ENCODE data around the gene PTGES3L. TPM values are rescaled to one million over a fixed set of nuclear protein-coding genes. Genes with fewer than 3 reads are reported as not detected.

Gene PTGES3L
- total and polyA plus RNA-seq, 2 of the 13 experiments (the other 11 are each of a cell fraction or from before 2014, with no cell fraction given): 1.2 to 2.9 TPM

GRCh38 chr17:42975265-42975664 is 4.6 kb downstream of the PTGES3L start (continued):
- no peak for TF ChIP-seq ZHX2 (IDR thresholded peaks at IDR 0.05; ENCODE audit: low read depth)
- no peak for TF ChIP-seq ZHX2 (CRISPR knock-in tag; IDR thresholded peaks at IDR 0.05; ENCODE audit: borderline replicate concordance)
- no peak for TF ChIP-seq ZNF7 (CRISPR knock-in tag; IDR thresholded peaks at IDR 0.05)
- TF ChIP-seq MIER2 (CRISPR knock-in tag; IDR thresholded peaks at IDR 0.05): no peak
- TF ChIP-seq ZUFSP (CRISPR knock-in tag; IDR thresholded peaks at IDR 0.05; ENCODE audit: borderline replicate concordance): no peak
- TF ChIP-seq PLRG1 (conservative IDR thresholded peaks at IDR 0.05): no peak
- TF ChIP-seq BCL6 (CRISPR knock-in tag; IDR thresholded peaks at IDR 0.05): peak; percentile 92
- TF ChIP-seq ZNF292 (CRISPR knock-in tag; IDR thresholded peaks at IDR 0.05; ENCODE audit: borderline replicate concordance, low read depth): no peak
- TF ChIP-seq ZNF230 (CRISPR knock-in tag; IDR thresholded peaks at IDR 0.05): no peak
- no peak for TF ChIP-seq MIXL1 (CRISPR knock-in tag; IDR thresholded peaks at IDR 0.05)
- TF ChIP-seq ZNF761 (CRISPR knock-in tag; conservative IDR thresholded peaks at IDR 0.05): 0 out of 2 replicates have a peak, but pooled peaks have one; percentile 9
- no peak for TF ChIP-seq KDM6A (CRISPR knock-in tag; IDR thresholded peaks at IDR 0.05; ENCODE audit: low read depth)
- TF ChIP-seq ZNF10 (CRISPR knock-in tag; IDR thresholded peaks at IDR 0.05; ENCODE audit: borderline replicate concordance, low read depth): no peak
- no peak for TF ChIP-seq HHEX (CRISPR knock-in tag; IDR thresholded peaks at IDR 0.05)
- no peak for TF ChIP-seq THYN1 (CRISPR knock-in tag; IDR thresholded peaks at IDR 0.05; ENCODE audit: borderline replicate concordance, low read depth)
- TF ChIP-seq ARID2 (CRISPR knock-in tag; IDR thresholded peaks at IDR 0.05; ENCODE audit: borderline replicate concordance): no peak
- TF ChIP-seq HDAC2 (CRISPR knock-in tag; IDR thresholded peaks at IDR 0.05): peak; percentile 70; the same call in 1 of the 2 replicates
- no peak for TF ChIP-seq ZBTB20 (CRISPR knock-in tag; IDR thresholded peaks at IDR 0.05; ENCODE audit: borderline replicate concordance, low read depth)
- TF ChIP-seq SP4 (CRISPR knock-in tag; IDR thresholded peaks at IDR 0.05): no peak
- TF ChIP-seq FOSL2 (CRISPR knock-in tag; IDR thresholded peaks at IDR 0.05): no peak
- no peak for TF ChIP-seq ZNF891 (CRISPR knock-in tag; IDR thresholded peaks at IDR 0.05)
- TF ChIP-seq MED1 (CRISPR knock-in tag; IDR thresholded peaks at IDR 0.05): 0 out of 2 replicates have a peak, but pooled peaks have one; percentile 10
- TF ChIP-seq GPN1 (CRISPR knock-in tag; IDR thresholded peaks at IDR 0.05; ENCODE audit: borderline replicate concordance): no peak
- TF ChIP-seq SOX6 (IDR thresholded peaks at IDR 0.05): no peak
- peak; percentile 69 for TF ChIP-seq SOX6 (CRISPR knock-in tag; IDR thresholded peaks at IDR 0.05)
- no peak for TF ChIP-seq MZF1 (CRISPR knock-in tag; IDR thresholded peaks at IDR 0.05; ENCODE audit: borderline replicate concordance)
- no peak for TF ChIP-seq FOXK2 (IDR thresholded peaks at IDR 0.05)
- no peak for TF ChIP-seq ZFY (CRISPR knock-in tag; IDR thresholded peaks at IDR 0.05)
- no peak for TF ChIP-seq ZNF101 (CRISPR knock-in tag; IDR thresholded peaks at IDR 0.05; ENCODE audit: borderline replicate concordance, low read depth)

Data from HepG2 (cell line).